Peyer's patch (tissue), 4 donors: Measurements from ENCODE around the gene SUPT20H.

Source experiments
- POLR2A ChIP-seq, 2 donors: fragments of 450-650 bp; IDR thresholded peaks; one replicate each; pipeline ENCODE4 v1.5.1; 2017; ENCODE audit warnings: antibody characterized with exemption in 2 of 2, mild to moderate bottlenecking in 2 of 2, moderate library complexity in 2 of 2
- TF ChIP-seq, protein P1 (sequence below), 6 experiments: fragments of 450-650 bp in 4 of 6; fragments of 200-600 bp in 2 of 6; sonication (generic) in 1 of 6; IDR thresholded peaks; one replicate each; pipeline ENCODE4 v1.5.1; 2017 to 2019; ENCODE audit warnings: antibody characterized with exemption in 6 of 6, mild to moderate bottlenecking in 3 of 6, moderate library complexity in 1 of 6

DNA sequence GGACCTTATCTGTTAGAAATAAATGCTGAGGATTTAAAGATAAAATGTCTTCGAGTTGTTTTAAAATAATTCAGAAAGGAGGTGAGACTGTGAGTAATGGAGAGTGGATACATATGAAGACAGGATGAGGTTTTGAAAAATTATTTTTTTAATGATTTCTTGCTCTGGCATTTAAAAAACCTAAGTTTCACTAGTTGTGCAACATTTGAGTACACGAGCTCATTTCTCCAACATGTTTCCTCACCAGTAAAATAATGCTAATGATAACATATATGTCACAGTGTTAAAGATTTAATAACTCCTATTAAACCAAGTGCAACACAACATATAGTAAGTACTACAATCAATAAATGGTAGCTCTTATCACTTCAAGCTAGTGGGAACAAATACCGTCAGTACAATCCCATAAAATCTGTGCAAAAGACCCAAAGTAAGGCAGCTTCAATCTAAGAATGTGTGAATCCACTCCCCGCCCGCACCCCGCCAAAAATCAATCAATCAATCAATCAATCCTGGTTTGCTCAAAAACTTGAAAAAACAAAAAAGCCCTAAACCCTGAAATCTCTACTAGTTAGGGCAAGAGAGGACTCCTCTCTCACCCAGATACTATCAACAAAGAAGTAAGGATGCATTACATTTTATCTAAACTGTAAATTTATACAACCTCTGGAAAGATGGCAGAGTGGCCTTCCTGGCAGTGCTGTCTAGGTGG is 61.6 kb downstream of the SUPT20H start:
- TF ChIP-seq, protein P1, sequence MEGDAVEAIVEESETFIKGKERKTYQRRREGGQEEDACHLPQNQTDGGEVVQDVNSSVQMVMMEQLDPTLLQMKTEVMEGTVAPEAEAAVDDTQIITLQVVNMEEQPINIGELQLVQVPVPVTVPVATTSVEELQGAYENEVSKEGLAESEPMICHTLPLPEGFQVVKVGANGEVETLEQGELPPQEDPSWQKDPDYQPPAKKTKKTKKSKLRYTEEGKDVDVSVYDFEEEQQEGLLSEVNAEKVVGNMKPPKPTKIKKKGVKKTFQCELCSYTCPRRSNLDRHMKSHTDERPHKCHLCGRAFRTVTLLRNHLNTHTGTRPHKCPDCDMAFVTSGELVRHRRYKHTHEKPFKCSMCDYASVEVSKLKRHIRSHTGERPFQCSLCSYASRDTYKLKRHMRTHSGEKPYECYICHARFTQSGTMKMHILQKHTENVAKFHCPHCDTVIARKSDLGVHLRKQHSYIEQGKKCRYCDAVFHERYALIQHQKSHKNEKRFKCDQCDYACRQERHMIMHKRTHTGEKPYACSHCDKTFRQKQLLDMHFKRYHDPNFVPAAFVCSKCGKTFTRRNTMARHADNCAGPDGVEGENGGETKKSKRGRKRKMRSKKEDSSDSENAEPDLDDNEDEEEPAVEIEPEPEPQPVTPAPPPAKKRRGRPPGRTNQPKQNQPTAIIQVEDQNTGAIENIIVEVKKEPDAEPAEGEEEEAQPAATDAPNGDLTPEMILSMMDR (IDR thresholded peaks at IDR 0.05) = no peak
- TF ChIP-seq POLR2A (IDR thresholded peaks at IDR 0.05) = no peak
